GM19324 (cell line): ENCODE results near the gene PNPLA7.

ENCODE experiments used
- ATAC-seq: cut with Tn5 transposase; IDR thresholded peaks from one replicate; pipeline ENCODE4 v1.9.1; 2021; ENCODE audit warnings: mild to moderate bottlenecking, moderate library complexity; ENCODE audit not compliant: unreplicated experiment, low FRiP score

Gene PNPLA7

DNA sequence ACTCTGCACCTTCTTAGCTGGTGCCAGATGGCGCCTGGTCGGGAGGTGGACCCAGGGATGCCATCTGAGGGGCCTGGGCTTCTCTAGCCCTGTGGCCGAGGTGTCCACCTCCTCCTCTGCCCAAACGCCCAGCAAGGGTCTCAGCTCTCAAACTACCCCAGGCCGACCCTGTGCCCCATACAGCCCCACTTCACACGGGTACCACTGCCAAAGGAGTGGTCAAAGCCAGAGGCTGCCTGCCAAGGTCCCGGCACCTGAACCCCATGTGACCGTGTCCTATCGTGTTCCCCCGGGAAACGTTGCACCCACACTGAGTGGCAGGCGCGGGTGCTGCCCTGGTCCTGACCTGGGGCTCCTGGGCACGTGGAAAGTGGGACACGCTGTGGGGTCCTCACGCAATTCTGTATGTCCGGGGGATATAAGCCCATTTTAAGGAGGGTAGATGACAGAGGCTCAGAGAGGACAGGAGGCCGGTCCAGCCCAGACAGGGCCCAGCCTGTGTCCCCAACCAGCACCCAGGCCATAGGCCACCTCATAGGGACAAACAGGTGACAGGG, 111.0 kb downstream of the PNPLA7 start:
- ATAC-seq, result no peak

DNA sequence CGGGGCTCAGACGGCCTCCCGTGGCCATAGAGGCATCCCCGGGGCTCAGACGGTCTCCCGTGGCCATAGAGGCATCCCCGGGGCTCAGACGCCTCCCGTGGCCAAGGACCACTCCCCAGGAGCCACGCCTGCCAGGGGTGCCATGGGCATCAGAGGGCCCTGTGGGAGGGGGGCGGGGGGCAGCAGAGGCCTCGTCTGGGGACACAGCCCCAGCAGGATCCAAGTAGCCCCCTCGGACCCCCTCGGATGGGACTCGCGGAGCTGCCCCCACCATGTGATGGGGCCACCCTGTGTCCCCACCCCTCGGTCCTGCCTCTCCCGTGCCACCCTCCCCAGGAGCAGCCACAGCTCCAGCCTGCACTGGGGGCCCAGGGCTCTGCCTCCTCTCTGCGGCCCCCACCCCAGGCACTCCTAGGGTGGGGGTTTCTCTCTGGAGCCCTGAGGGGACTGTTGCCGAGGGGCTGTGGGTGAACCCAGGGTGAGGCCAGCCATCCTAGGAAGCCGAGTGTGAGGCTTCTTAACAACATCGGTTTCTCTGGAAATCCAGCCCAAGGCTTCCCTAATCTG, 111.5 kb downstream of the PNPLA7 start:
- ATAC-seq, result no peak

DNA sequence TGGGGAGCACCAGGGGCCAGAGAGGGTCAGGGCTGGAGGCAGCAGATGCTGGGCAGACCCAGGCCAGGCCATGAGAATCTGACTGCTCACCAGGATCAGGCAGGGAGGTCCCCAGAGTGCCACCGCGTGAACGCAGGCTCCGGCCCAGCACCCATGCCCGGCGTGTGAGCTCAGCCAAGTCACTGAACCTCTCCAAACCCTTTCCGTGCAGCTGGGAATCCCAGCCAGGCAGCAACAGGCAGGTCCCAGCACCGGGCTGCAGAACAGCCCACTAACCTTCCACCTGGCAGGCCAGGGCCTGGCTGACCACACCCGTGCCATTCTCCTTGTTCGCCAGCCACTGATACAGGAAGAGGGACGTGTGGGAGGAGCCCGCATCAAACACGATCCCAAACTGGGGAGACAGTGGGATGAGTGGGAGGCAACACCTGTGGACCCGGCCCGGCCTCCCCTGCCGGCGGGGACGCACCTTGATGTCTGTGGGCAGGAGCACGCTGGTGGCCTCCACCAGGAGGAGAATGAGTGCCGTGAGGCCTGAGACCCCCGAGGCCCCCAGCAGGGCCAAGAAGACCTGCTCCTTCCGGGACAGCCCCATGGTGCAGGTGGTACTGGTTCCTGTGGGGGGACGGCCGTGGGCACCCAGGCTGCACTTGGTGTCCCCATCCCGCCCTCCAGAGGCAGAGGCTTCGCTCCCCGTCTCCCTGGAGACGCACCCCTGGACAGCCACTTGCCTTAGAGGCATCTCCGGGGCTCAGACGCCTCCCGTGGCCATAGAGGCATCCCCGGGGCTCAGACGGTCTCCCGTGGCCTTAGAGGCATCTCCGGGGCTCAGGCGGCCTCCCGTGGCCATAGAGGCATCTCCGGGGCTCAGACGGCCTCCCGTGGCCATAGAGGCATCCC, 112.3 kb downstream of the PNPLA7 start:
- ATAC-seq, result no peak

DNA sequence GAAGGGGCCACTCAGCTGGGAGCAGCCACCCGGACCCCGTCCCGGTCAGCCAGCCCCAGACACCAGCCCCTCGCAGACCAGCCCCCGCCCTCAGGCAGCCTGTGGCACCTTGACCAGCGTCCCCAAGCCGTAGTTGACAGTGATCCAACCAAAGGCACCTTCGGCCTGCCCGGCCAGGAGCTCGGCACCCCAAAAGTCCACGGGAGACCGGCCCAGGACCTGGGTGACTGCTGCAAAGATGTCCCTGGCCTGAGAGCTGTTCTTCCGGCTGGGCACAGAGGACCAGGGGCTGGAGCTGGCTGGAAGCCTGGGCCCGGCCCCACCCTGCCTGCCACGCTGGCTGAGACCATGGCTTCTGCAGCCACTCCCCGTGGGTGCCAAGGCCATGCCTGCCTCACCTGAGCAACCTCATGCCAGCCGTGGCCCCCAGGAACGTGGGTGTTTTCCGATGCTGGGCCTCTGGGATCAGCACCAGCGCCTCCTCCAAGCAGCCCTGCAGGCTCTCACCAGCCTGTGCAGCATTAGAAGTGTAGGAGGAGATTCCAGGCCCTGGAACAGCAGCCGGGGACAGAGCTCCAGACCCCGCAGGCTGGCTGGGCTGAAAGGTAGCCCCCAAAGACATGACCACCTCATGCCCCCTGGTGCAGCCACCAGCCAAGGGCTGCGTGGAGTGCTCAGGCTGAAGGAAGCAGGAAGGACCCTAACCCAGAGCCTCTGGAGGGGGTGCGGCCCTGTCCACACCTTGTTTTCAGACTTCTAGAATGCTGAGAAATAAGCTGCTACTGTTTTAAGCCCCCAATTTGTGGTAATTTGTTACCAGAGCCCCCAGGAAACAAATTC, 113.2 kb downstream of the PNPLA7 start:
- ATAC-seq, result no peak

DNA sequence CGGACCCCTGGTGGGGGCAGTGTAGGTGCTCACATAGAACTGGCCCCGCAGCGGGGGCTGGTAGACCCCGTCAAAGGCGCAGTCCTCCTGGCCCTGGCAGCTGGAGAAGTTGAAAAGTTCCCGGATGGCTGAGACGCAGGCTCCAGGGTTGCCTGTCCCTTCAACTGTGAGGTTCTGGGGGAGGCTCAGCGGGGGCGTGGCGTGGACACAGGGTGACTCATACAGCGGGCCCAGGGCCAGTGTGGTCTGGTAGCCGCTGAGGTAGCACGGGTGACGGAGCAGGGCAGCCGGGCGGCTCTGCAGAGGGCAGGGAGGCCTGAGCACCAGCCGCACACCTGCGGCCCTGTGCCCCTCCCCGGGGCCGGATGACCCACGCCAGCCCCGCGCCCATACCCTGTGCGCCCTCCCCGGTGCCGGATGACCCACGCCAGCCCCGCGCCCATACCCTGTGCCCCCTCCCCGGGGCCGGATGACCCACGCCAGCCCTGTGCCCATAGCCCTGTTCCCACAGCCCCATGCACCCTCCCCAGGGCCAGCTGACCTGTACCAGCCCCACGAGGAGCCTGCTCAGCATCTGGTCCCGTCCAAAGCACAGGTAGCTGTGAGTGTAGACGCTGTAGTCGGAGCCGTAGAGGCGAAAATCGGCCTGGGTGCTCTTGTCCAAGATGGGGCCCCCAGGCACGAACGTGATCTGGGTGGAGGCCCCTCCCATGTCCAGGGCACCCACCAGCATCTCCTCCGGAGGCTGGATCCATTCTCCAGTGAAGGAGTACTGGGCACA, 114.0 kb downstream of the PNPLA7 start:
- no peak for ATAC-seq

DNA sequence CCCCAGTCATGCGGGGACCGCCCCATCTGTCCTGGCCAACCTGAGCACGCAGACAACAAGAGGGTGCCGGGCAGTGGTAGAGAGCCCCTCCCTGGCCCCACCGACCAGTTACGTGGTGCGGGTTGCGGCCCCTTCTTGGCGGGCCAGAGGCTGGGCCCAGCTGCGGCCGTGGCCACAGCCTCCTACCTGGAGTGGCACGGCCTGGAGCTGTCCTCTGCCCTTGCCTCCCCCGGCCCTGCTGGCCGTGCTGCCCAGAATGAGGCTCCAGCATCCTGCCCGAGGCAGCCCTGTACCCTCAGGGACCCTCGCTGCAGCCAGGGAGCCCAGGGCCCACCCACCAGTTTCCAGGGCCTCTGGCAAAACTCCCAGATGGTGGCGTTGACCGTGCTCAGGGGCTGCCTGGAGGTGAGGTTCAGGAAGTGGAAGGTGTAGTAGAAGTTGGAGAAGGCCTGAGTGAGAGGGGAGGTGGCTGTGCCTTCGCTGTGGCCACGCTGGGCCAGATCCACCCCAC, 114.8 kb downstream of the PNPLA7 start:
- no peak for ATAC-seq

DNA sequence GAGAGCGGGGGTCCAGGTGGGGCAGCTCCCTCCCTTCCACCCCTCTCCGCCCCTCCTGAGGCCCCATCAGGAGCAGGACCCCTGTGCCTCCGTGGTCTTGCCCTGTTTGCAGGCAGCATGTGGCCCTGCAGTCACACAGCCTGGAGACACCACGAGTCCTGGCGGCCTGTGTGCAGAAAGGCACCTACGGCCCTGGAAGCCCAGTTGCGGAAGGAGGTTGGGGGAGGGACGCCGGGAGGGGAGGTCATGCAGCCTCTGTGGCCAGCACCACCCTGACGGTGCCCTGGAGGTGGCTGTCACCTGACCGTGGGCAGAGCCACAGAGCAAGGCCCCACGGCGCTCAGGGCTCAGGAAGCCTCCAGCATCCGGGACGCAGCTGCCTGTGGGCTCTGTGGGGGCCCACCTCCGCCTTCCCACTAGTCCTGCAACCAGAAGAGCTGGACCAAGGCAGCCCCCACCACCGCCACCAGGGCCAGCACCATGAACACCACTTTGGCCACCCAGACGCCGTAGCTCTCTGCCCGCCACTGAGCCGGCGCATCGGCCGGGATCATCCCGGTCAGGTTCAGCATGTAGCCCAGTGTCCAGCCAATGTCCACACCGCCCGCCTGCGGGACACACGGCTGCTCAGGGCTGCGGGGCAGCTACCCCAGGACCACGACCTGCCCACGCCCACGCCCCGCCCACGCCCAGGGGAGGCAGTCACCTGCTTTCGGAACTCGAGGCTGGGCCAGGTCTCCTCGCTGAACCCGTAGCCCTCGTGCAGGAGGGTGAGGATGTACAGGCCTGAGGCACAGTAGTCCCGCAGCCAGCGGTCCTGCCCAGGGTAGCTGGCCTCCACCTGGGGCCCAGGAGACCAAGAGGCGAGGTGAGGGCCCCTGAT, 115.5 kb downstream of the PNPLA7 start:
- ATAC-seq, result no peak

DNA sequence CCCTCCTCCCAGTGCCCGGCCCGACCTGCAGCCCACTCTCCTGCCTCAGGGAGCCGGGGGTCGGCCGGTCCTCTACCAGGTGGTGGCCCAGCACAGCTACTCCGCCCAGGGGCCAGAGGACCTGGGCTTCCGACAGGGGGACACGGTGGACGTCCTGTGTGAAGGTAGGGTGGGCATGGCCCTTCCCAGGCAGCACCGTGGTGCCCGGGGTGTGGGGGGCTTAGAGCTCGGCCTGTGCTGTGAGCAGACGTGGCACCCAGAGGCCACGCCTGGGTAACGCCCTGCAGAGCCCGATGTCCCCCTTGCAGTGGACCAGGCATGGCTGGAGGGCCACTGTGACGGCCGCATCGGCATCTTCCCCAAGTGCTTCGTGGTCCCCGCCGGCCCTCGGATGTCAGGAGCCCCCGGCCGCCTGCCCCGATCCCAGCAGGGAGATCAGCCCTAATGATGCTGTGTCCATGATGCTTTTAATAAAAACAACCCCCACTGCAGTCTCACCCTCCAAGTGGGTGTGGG, 116.2 kb downstream of the PNPLA7 start:
- ATAC-seq, result no peak

DNA sequence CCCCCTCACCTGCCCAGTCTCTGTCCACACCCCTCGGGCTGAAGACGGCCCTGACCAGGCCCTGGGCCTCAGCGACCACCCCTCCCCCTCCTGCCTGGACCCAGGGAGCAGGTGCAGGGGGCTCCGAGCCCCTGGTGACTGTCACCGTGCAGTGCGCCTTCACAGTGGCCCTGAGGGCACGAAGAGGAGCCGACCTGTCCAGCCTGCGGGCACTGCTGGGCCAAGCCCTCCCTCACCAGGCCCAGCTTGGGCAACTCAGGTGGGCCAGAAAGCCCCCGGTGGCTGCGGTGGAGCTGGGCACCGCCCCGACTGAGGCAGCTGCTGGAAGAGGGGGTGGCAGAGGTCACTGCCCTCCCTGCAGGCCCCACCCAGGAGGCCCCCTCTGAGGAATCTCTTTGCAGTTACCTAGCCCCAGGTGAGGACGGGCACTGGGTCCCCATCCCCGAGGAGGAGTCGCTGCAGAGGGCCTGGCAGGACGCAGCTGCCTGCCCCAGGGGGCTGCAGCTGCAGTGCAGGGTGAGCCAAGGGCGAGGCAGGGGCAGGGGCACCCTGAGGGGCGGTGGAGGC, 116.8 kb downstream of the PNPLA7 start:
- ATAC-seq, result no peak

DNA sequence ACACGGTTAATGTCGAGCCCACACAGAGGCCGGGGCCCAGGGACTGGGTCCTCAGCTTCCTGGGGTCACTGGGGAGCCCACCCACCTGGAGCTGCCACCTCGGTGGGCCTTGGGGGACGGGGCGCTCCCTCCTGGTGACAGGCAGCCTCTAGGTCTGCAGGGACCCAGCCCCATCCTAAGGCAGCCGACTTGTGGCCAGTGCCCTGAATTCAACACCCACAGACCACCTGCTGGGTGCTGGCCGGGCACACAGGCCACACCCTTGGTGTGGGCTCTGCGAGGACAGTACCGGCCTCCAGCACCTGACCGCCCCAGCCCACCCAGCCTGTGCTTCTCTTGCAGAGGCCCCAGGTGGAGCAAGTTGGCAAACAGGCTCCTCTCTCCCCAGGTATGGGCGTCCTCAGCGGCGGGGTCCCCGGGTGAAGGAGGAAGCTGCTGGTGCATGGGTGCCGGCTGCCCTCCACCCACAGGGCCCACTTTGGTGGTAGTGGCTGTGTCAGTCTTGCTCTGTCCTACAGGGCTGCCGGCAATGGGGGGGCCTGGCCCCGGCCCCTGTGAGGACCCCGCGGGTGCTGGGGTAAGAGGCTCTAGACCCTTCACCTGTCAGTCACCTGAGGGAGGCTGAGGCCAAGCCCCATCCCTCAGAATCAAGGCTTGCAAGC, 117.4 kb downstream of the PNPLA7 start:
- no peak for ATAC-seq

DNA sequence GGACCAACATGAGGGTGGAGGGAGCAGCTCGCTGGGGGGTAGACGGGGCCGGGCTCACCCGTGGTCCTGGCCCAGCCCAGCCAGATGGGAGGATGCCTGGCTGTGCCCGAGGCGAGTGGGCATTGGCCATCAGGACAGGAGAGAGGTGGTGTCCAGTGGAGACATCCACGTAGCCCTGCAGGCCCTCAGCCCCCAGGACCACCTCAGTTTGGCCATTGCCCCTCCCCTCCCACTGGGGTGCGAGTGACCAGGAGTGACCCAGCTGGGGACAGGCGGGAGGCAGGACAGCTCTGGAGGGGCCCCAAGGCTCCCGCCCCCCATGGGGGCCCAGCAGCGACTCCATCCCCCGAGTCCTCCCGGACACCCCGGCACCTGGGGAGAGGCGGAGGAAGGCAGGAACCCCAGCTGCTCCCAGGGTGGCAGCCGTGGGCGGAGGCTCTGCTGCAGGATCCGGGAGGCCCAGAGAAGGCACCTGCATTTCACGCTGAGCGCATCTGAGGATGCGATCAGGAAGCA, 118.7 kb downstream of the PNPLA7 start:
- no peak for ATAC-seq

DNA sequence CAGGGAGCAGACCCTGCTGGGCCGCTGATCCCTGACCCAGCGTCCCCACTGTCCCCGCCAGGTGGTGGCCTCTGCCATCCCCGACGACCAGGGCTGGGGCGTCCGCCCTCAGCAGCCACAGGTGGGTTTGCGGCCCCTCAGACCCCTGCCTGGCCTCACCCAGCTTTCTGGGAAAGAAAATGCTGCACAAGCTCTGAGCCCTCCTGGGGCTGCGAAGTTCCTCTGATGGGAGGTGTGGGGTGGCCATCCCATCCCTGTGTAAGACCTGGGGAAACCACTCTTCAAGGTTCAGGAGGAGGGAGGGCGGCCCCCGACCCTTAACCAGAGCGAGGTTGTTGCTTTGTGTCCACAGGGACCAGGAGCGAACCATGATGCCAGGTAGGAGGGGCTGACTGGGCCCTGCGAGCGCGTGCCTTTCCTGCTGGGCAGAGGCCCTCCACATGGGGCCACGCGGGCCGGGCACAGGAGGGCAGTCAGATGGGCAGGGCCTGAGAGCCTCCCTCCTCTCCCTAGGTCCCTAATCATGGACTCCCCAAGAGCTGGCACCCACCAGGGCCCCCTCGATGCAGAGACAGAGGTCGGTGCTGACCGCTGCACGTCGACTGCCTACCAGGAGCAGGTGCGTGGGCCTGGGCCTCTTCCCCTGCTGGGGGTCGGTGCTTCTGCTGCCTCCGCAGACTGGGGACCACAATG, 119.3 kb downstream of the PNPLA7 start:
- no peak for ATAC-seq

DNA sequence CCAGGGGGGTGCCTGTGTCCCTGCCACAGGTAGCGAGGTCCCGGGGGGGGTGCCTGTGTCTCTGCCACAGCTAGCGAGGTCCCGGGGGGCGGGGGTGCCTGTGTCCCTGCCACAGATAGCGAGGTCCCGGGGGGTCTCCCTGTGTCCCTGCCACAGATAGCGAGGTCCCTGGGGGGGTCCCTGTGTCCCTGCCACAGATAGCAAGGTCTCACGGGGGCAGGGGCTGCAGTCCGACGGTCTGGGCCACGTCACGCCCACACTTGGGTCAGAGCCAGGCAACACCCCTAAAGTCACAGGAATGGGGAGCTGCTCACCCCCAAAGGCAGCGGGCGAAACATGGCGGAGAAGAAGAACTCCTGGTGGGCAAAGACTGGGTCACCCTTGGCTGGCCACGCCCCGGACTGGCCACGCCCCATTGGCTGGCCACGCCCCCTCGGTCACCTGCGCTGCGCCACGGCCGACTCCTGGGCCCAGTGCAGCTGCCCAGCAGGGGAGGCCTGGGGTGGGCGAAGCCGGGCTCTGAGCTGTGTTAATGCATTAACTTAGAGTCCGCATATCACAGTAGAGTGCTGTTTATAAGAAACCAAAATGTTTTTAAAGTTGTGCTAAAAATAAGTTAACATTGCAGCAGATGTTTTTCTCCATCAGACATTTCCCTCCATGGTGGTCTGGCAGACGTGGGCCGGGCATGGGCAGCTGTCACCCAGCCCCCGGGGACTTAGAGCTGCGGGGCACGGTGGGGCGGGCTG, 120.1 kb downstream of the PNPLA7 start:
- ATAC-seq, result no peak

DNA sequence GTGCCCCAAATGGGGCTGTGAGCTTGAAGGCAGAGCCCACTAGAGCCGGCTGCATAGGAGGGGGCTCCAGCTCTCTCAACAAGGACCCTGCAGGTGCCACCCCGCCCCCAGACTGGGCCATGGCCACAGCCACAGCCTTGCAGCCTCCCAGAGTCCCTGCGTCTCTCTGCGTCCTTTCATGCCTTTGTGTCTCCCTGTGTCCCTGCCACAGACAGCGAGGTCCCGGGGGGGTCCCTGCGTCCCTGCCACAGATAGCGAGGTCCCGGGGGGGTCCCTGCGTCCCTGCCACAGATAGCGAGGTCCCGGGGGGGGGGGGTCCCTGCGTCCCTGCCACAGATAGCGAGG, 120.7 kb downstream of the PNPLA7 start:
- no peak for ATAC-seq

DNA sequence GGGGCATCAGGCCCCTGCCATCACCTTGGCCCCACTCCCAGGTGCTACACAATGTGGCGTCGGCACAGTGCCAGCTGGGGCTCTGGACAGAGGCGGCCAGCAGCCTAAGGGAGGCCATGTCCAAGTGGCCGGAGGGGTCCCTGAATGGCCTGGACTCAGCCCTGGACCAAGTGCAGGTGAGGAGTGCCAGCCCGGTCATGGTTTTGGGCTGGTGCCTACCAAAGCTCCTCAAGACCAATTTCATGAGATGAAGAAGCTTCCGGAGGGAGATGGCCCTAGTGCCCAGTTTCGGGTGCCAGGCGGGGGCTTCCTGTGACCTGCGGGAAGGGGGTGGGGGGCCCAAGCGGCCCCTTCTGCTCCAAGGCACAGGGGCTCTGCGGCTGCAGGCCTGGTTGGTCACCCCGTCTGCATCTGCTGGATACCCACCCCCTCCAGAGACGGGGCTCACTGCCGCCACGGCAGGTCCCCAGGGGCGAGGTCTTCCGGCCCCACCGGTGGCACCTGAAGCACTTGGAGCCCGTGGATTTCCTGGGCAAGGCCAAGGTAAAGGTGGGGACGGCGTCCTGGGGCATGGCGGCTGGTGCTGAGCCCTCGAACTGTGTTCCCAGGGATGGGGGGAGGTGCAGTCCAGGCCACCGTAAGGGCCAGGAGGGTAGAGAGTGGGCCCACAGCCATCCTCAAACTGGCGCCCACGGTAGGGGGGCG, 121.2 kb downstream of the PNPLA7 start:
- ATAC-seq, result no peak

DNA sequence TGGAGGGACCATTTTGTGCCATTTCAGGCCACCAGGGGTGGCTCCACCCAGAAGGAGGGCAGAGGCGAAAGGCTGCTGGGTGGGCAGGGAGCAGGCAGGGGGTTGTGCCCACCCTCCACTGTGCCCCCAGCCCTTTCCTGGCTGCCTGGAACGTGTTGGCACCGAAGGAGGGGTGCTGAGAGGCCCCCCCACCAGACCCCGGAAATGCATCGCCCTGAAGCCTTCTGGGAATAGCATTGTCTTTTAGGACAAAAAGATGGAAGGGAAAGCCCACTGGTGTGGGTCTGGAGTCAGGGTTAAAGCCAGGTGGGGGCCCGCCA, 121.9 kb downstream of the PNPLA7 start:
- ATAC-seq, result no peak
